ENCODE data around the gene MDM2. TPM values are rescaled to one million over a fixed set of nuclear protein-coding genes. Genes with fewer than 3 reads are reported as not detected.

MDM2 gene
- total RNA-seq, 1 experiment from 2014 or later = 159 TPM

GRCh38 chr12:68878846-68879245, 70.9 kb downstream of the MDM2 start:
- no peak overlapping the region for H4K91ac ChIP-seq (ENCODE audit: insufficient read length, low read depth, low read length)
- H3K4me3 Mint-ChIP-seq = no peak overlapping the region
- H3T11ph ChIP-seq (ENCODE audit: low read length) = no peak overlapping the region
- no peak overlapping the region for H2AFZ ChIP-seq (ENCODE audit: low read length)
- no peak overlapping the region for H3K18ac ChIP-seq (ENCODE audit: insufficient read length, low read depth, low read length)
- H2BK5ac ChIP-seq (ENCODE audit: insufficient read length, low read length) = no peak overlapping the region
- no peak overlapping the region for H2BK20ac ChIP-seq (ENCODE audit: low read depth, low read length, poor library complexity, severe bottlenecking)
- H3K56ac ChIP-seq (ENCODE audit: insufficient read length, low read depth, low read length) = no peak overlapping the region
- no peaks in the 10 kb centered on the region for H3K27me3 ChIP-seq (ENCODE audit: insufficient read depth, low read length)
- no peak overlapping the region for H4K8ac ChIP-seq (replicated peaks; ENCODE audit: insufficient read length, low read depth, low read length)
- DNase-seq = no peak
- no peaks in the 10 kb centered on the region for H3K9me3 ChIP-seq (ENCODE audit: control insufficient read depth, low read depth, low read length)
- no peak overlapping the region for H3K4me2 ChIP-seq (ENCODE audit: insufficient read depth, insufficient read length, low read length)
- no CpG with 5 or more reads among the region's 4 CpGs for WGBS (ENCODE audit: extremely low coverage, insufficient read length, low lambda C conversion rate)
- H4K5ac ChIP-seq (ENCODE audit: insufficient read length, low read depth, low read length) = no peak overlapping the region
- H3K14ac ChIP-seq (ENCODE audit: insufficient read depth, low read length) = no peak overlapping the region
- no peaks in the 10 kb centered on the region for H3K27me3 Mint-ChIP-seq (ENCODE audit: low read depth)
- H2BK120ac ChIP-seq (ENCODE audit: low read depth, low read length, poor library complexity, severe bottlenecking) = no peak overlapping the region
- H3K23me2 ChIP-seq (ENCODE audit: insufficient read length, low read depth, low read length, poor library complexity, severe bottlenecking) = no peaks in the 10 kb centered on the region
- no peak for TF ChIP-seq CTCF (conservative IDR thresholded peaks at IDR 0.05)
- 0 out of 7 replicates have a peak, but pooled peaks cover 0 to 3% (median 0%) of the 10 kb centered on the region in 3 experiments for H3K36me3 Mint-ChIP-seq (ENCODE audit: insufficient read depth in 1 of 3, low read depth in 3 of 3)
- H3K23ac ChIP-seq (ENCODE audit: insufficient read length, low read depth, low read length) = no peak overlapping the region
- no peaks in the 10 kb centered on the region for H3K79me1 ChIP-seq (ENCODE audit: insufficient read depth, low read depth, low read length, poor library complexity, severe bottlenecking)
- H4K20me1 ChIP-seq (ENCODE audit: control insufficient read depth, insufficient read depth, insufficient read length) = no peaks in the 10 kb centered on the region
- no peak overlapping the region for H2BK15ac ChIP-seq (ENCODE audit: low read depth, low read length)
- no peaks in the 10 kb centered on the region for H3K79me2 ChIP-seq (ENCODE audit: insufficient read depth, low read length)
- H3K9ac ChIP-seq (ENCODE audit: extremely low read depth, insufficient read length, low read length) = no peak overlapping the region
- no peak overlapping the region for H3K27ac Mint-ChIP-seq
- H3K4ac ChIP-seq (ENCODE audit: low read depth, low read length) = no peak overlapping the region
- H2AK5ac ChIP-seq (ENCODE audit: insufficient read length, low read length) = no peak overlapping the region
- H3K4me1 ChIP-seq (ENCODE audit: insufficient read depth, low read length) = no peaks in the 10 kb centered on the region
- peaks cover 7% of the 10 kb centered on the region in 2 experiments; a peak in 4 of 5 replicates for H3K9me3 Mint-ChIP-seq
- H3K27ac ChIP-seq (ENCODE audit: insufficient read length, low read depth, low read length) = no peak overlapping the region
- H2BK12ac ChIP-seq (ENCODE audit: insufficient read length, low read depth, low read length) = no peak overlapping the region
- peaks cover 3 to 4% of the 10 kb centered on the region in 2 experiments; a peak in 1 of 4 replicates for H3K4me1 Mint-ChIP-seq
